Measurements from ENCODE around the gene DCLRE1C.

GRCh38 chr10:14876764-14877163 is 77.1 kb downstream of the DCLRE1C start:
- TF ChIP-seq SIN3A (IDR thresholded peaks at IDR 0.05; ENCODE audit: borderline replicate concordance, insufficient read depth, low read length) (no peak), TAF1 (IDR thresholded peaks at IDR 0.05; ENCODE audit: borderline replicate concordance, insufficient read depth, low read length) (no peak)
